ENCODE data around the gene DHX57.

DHX57 gene

DNA sequence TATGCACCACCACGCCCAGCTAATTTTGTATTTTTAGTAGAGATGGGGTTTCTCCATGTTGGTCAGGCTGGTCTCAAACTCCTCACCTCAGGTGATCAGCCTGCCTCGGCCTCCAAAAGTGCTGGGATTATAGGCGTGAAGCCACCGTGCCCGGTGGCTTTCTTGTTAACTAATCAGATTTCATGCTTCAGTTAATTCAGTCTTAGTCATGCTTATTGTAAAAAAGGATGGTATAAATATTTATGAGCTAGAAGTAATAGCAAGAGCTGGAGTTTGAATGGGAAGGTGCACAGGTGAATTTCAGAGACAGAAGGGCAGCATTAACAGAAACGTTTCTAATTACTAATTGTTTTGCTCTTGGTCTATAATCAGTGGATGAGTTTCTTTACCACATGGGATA lies 87.4 kb downstream of the DHX57 start:
- no peak overlapping the region for H3K4me2 ChIP-seq (ENCODE audit: low read depth, low read length, poor library complexity, severe bottlenecking)
- H3K9me2 ChIP-seq (replicated peaks; ENCODE audit: insufficient read depth, low read length), result no peaks in the 10 kb centered on the region
- no peak overlapping the region for H2AFZ ChIP-seq (ENCODE audit: low read depth, low read length, severe bottlenecking)
- no peak overlapping the region for H3K9ac ChIP-seq (ENCODE audit: low read length)
- H3K4me3 ChIP-seq (ENCODE audit: insufficient read depth, low read length, poor library complexity, severe bottlenecking), result no peak overlapping the region
- H3K27me3 ChIP-seq (ENCODE audit: low read length), result no peaks in the 10 kb centered on the region
- H3K36me3 ChIP-seq (ENCODE audit: low read length), result no peaks in the 10 kb centered on the region
- no peaks in the 10 kb centered on the region for H3K9me3 ChIP-seq (ENCODE audit: insufficient read depth, low read length)
- H4K20me1 ChIP-seq (ENCODE audit: low read depth, low read length), result no peaks in the 10 kb centered on the region
- H3F3A ChIP-seq (ENCODE audit: insufficient read depth), result peaks cover 4% of the 10 kb centered on the region; the same call in 1 of the 2 replicates
- no peak overlapping the region for H3K27ac ChIP-seq (ENCODE audit: low read depth, low read length)
- no peak for TF ChIP-seq EZH2phosphoT487 (conservative IDR thresholded peaks at IDR 0.05; ENCODE audit: low read length)
- no peak for TF ChIP-seq CTCF (IDR thresholded peaks at IDR 0.05; ENCODE audit: insufficient read depth, low read length, poor library complexity, severe bottlenecking)
- H3K79me2 ChIP-seq (ENCODE audit: insufficient read depth, low read length), result no peaks in the 10 kb centered on the region

GRCh38 chr2:38783586-38783985 lies 92.1 kb downstream of the DHX57 start:
- H3K4me2 ChIP-seq (ENCODE audit: low read depth, low read length, poor library complexity, severe bottlenecking), result no peak overlapping the region
- H3F3A ChIP-seq (ENCODE audit: insufficient read depth), result peaks cover 4% of the 10 kb centered on the region; the same call in 1 of the 2 replicates
- no peak overlapping the region for H3K9ac ChIP-seq (ENCODE audit: low read length)
- no peaks in the 10 kb centered on the region for H3K36me3 ChIP-seq (ENCODE audit: low read length)
- no peaks in the 10 kb centered on the region for H4K20me1 ChIP-seq (ENCODE audit: low read depth, low read length)
- H3K79me2 ChIP-seq (ENCODE audit: insufficient read depth, low read length), result peaks cover 8% of the 10 kb centered on the region; the same call in 1 of the 2 replicates
- H3K9me2 ChIP-seq (replicated peaks; ENCODE audit: insufficient read depth, low read length), result no peaks in the 10 kb centered on the region
- no peaks in the 10 kb centered on the region for H3K27me3 ChIP-seq (ENCODE audit: low read length)
- TF ChIP-seq CTCF (IDR thresholded peaks at IDR 0.05; ENCODE audit: insufficient read depth, low read length, poor library complexity, severe bottlenecking), result no peak
- TF ChIP-seq EZH2phosphoT487 (conservative IDR thresholded peaks at IDR 0.05; ENCODE audit: low read length), result no peak
- no peak overlapping the region for H3K27ac ChIP-seq (ENCODE audit: low read depth, low read length)
- H3K9me3 ChIP-seq (ENCODE audit: insufficient read depth, low read length), result no peaks in the 10 kb centered on the region
- H2AFZ ChIP-seq (ENCODE audit: low read depth, low read length, severe bottlenecking), result no peak overlapping the region
- no peak overlapping the region for H3K4me3 ChIP-seq (ENCODE audit: insufficient read depth, low read length, poor library complexity, severe bottlenecking)

GRCh38 chr2:38778687-38779082 lies 97.0 kb downstream of the DHX57 start:
- no peaks in the 10 kb centered on the region for H3K36me3 ChIP-seq (ENCODE audit: low read length)
- no peaks in the 10 kb centered on the region for H3K9me3 ChIP-seq (ENCODE audit: insufficient read depth, low read length)
- H4K20me1 ChIP-seq (ENCODE audit: low read depth, low read length), result no peaks in the 10 kb centered on the region
- peak overlapping the region; percentile 57 for H3K27ac ChIP-seq (ENCODE audit: low read depth, low read length)
- H3F3A ChIP-seq (ENCODE audit: insufficient read depth), result peaks cover 1% of the 10 kb centered on the region; the same call in 1 of the 2 replicates
- peak overlapping the region; percentile 93 for H3K4me3 ChIP-seq (ENCODE audit: insufficient read depth, low read length, poor library complexity, severe bottlenecking)
- peak overlapping the region; percentile 95 for H2AFZ ChIP-seq (ENCODE audit: low read depth, low read length, severe bottlenecking)
- H3K27me3 ChIP-seq (ENCODE audit: low read length), result no peaks in the 10 kb centered on the region
- H3K9ac ChIP-seq (ENCODE audit: low read length), result peak overlapping the region; percentile 91
- no peaks in the 10 kb centered on the region for H3K9me2 ChIP-seq (replicated peaks; ENCODE audit: insufficient read depth, low read length)
- H3K4me2 ChIP-seq (ENCODE audit: low read depth, low read length, poor library complexity, severe bottlenecking), result peak overlapping the region; percentile 81
- TF ChIP-seq CTCF (IDR thresholded peaks at IDR 0.05; ENCODE audit: insufficient read depth, low read length, poor library complexity, severe bottlenecking) (no peak), EZH2phosphoT487 (conservative IDR thresholded peaks at IDR 0.05; ENCODE audit: low read length) (no peak)
- H3K79me2 ChIP-seq (ENCODE audit: insufficient read depth, low read length), result peaks cover 13% of the 10 kb centered on the region; the same call in 1 of the 2 replicates
